Brain microvascular endothelial cell (primary cell): ENCODE measurements around the gene CERT1.
A peak's percentile ranks its signal among the peaks of the same experiment; 100 is the strongest.

Experiments used
- DNase-seq: peaks from one replicate; pipeline ENCODE4 v3.0.0-alpha.2; 2020
- H3K27ac ChIP-seq: fragments of 250-450 bp; sonication (Bioruptor Pico); 2 replicates; pipeline ENCODE4 v1.5.1; 2020; ENCODE audit warnings: mild to moderate bottlenecking, moderate library complexity
- H3K27me3 ChIP-seq: fragments of 250-450 bp; sonication (Bioruptor Pico); replicated peaks from 2 replicates; pipeline ENCODE4 v1.5.1; 2020; ENCODE audit warnings: mild to moderate bottlenecking
- H3K36me3 ChIP-seq: fragments of 250-450 bp; sonication (Bioruptor Pico); replicated peaks from 2 replicates; pipeline ENCODE4 v1.5.1; 2020; ENCODE audit warnings: mild to moderate bottlenecking
- H3K4me3 ChIP-seq: 2 replicates; pipeline ENCODE4 v1.5.1; 2011; ENCODE audit warnings: low read depth, mild to moderate bottlenecking, control low read depth, low read length, moderate library complexity
- in situ Hi-C: cut with HindIII; loops from 2 replicates; pipeline ENCODE4 v1.10.0; 2017; ENCODE audit warnings: low sequenced_read_pairs, low pct_ligation_motif_present
- TF ChIP-seq, protein P1 (sequence below): IDR thresholded peaks from 2 replicates; pipeline ENCODE4 v1.5.1; 2011; ENCODE audit warnings: low read depth, mild to moderate bottlenecking, moderate library complexity, low read length, control low read depth, inconsistent platforms; ENCODE audit errors: missing control alignments

Gene CERT1

DNA sequence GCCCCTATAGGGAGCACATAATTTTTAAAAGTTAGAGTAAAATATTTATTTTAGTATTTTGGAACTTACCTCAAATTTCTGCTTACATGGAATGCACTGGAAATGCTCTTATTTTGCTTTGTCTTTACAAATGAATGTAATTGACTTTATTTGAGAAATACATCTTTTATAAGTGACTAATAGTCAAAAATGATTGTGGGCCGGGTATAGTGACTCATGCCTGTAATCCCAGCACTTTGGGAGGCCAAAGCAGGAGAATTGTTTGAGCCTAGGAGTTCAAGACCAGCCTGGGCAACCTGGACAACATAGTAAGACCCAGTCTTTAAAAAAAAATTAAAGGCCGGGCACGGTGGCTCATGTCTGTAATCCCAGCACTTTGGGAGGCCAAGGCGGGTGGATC lies 168.6 kb downstream of the CERT1 start:
- in situ Hi-C loops = no loop called here
- Histone ChIP-seq H3K27me3 (no peaks in the 10 kb centered on the region), H3K27ac (no peak overlapping the region), H3K4me3 (no peak overlapping the region), H3K36me3 (peaks cover 24% of the 10 kb centered on the region)
- DNase-seq = no peak
- TF ChIP-seq, protein P1, sequence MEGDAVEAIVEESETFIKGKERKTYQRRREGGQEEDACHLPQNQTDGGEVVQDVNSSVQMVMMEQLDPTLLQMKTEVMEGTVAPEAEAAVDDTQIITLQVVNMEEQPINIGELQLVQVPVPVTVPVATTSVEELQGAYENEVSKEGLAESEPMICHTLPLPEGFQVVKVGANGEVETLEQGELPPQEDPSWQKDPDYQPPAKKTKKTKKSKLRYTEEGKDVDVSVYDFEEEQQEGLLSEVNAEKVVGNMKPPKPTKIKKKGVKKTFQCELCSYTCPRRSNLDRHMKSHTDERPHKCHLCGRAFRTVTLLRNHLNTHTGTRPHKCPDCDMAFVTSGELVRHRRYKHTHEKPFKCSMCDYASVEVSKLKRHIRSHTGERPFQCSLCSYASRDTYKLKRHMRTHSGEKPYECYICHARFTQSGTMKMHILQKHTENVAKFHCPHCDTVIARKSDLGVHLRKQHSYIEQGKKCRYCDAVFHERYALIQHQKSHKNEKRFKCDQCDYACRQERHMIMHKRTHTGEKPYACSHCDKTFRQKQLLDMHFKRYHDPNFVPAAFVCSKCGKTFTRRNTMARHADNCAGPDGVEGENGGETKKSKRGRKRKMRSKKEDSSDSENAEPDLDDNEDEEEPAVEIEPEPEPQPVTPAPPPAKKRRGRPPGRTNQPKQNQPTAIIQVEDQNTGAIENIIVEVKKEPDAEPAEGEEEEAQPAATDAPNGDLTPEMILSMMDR = no peak

DNA sequence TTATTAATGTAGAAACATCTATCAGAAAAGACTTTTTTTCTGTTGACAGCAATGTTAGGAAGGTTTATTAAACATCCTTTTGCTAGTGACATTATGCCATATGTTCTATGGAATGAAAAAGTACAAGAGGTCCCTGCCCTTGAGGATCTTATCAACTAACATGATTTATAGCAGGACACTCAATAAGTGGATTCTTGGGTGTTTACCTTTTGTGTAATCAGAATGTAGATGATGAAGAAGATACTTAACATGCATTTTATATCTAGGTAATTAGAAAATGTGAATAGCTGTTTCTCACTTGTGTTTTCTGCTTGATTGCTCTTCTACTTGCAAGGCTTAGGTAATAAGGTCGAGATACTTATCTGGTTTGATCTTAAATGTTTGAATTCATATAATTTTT lies 169.5 kb downstream of the CERT1 start:
- in situ Hi-C loops = no loop called here
- H3K36me3 ChIP-seq = peaks cover 15% of the 10 kb centered on the region
- no peak overlapping the region for H3K27ac ChIP-seq
- H3K27me3 ChIP-seq = no peaks in the 10 kb centered on the region
- no peak overlapping the region for H3K4me3 ChIP-seq
- TF ChIP-seq, protein P1 = no peak
- no peak for DNase-seq

DNA sequence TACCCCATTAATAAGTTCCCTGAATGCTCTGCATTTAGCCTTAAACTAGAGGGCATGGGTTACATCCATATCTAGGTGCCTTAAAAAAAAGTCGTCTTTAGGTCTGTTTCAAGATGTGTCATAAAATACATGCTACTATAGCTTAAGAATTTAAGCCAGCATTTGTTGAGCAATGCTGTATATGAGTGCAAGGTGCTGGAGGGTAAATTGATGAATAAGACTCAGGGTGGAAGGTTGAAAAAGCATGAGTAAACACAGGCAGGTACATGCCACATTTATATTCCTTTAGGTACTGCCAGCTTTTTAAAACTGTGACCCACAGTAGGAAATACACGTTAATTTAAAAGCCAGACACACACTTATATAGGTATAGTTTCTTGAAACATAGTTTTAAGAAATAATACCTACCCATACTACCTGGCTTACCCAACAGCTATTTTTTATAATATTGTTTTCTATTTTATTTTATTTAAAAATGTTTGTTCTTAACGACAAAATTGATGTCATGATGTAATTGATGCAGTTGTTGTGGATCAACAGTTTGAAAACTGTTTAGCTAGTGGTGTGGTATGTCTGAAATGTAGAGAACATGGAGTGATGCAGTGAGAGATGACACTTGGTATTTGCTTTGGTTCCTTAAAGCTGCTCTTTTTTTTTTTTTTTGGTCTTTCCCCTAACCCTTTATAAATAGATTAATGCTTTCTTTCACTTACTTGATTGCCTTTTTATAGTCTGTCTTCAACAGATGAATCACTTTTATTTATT lies 170.5 kb downstream of the CERT1 start:
- in situ Hi-C loops = no loop called here
- H3K4me3 ChIP-seq = no peak overlapping the region
- peaks cover 12% of the 10 kb centered on the region for H3K36me3 ChIP-seq
- TF ChIP-seq, protein P1 = no peak
- H3K27ac ChIP-seq = no peak overlapping the region
- DNase-seq = no peak
- H3K27me3 ChIP-seq = no peaks in the 10 kb centered on the region

DNA sequence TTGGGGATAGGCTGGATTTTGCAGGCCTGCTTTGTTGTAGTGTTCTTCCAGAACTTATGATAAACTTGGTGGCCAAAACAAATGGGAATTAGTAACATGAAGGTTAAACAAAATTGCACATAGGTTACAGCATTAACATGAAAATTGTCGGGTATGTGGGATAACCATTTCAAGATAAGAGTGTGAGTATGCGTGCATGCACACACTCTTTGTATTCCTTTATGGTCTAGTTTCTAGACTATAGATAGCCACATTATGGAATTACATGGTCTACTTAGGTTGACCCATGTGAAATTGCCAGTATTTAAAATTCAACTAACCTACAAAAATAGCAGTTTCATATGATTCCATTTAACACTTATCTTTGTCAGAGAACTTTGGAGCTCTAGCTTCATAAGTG lies 173.0 kb downstream of the CERT1 start:
- TF ChIP-seq, protein P1 = no peak
- in situ Hi-C loops = no loop called here
- Histone ChIP-seq H3K27ac (no peak overlapping the region), H3K27me3 (no peaks in the 10 kb centered on the region), H3K4me3 (peak overlapping the region; percentile 98), H3K36me3 (no peaks in the 10 kb centered on the region)
- DNase-seq = no peak

GRCh38 chr5:75337366-75338021 lies 173.9 kb downstream of the CERT1 start:
- TF ChIP-seq, protein P1 = no peak

More at GRCh38 chr5:75337366-75338021, 173.9 kb downstream of the CERT1 start:
- no peak for DNase-seq
- Histone ChIP-seq H3K27me3 (no peaks in the 10 kb centered on the region), H3K36me3 (no peaks in the 10 kb centered on the region), H3K4me3 (peak overlapping the region; percentile 98), H3K27ac (peak overlapping the region; percentile 84)
- in situ Hi-C loops = no loop called here
